Neural progenitor cell (in vitro differentiated cells): Measurements from ENCODE around the gene NOG. TPM values are rescaled to one million over a fixed set of nuclear protein-coding genes. Genes with fewer than 3 reads are reported as not detected.

Experiments used
- DNase-seq: peaks from one replicate; pipeline ENCODE4 v3.0.0-alpha.2; 2016; ENCODE audit warnings: low spot score
- H2AFZ ChIP-seq: fragments of 200-600 bp; sonication (generic); replicated peaks from 2 replicates; pipeline ENCODE4 v1.6.1; 2016; ENCODE audit warnings: antibody characterized with exemption
- H3F3A ChIP-seq: fragments of 200-600 bp; sonication (generic); 2 replicates; pipeline ENCODE4 v1.6.1; 2016; ENCODE audit warnings: antibody characterized with exemption, low read depth
- H3K27ac ChIP-seq: fragments of 200-600 bp; sonication (generic); 2 replicates; pipeline ENCODE4 v1.5.1; 2016; ENCODE audit warnings: mild to moderate bottlenecking
- H3K27me3 ChIP-seq: fragments of 200-600 bp; sonication (generic); 2 replicates; pipeline ENCODE4 v1.6.1; 2016; ENCODE audit warnings: mild to moderate bottlenecking, moderate library complexity
- H3K36me3 ChIP-seq: fragments of 200-600 bp; sonication (generic); 2 replicates; pipeline ENCODE4 v1.5.1; 2016
- H3K4me1 ChIP-seq: fragments of 200-600 bp; sonication (generic); 2 replicates; pipeline ENCODE4 v1.6.1; 2016; ENCODE audit warnings: mixed run types
- H3K4me2 ChIP-seq: fragments of 200-600 bp; sonication (generic); 2 replicates; pipeline ENCODE4 v1.6.1; 2016
- H3K4me3 ChIP-seq: fragments of 200-600 bp; sonication (generic); 2 replicates; pipeline ENCODE4 v1.5.1; 2016
- H3K79me2 ChIP-seq: fragments of 200-600 bp; sonication (generic); 2 replicates; pipeline ENCODE4 v1.6.1; 2016; ENCODE audit warnings: low read depth
- H3K9ac ChIP-seq: fragments of 200-600 bp; sonication (generic); 2 replicates; pipeline ENCODE4 v1.6.1; 2016
- H3K9me3 ChIP-seq: fragments of 200-600 bp; sonication (generic); 2 replicates; pipeline ENCODE4 v1.5.1; 2016; ENCODE audit warnings: low read depth
- H4K20me1 ChIP-seq: fragments of 200-600 bp; sonication (generic); 2 replicates; pipeline ENCODE4 v1.6.1; 2016; ENCODE audit warnings: low read depth
- H3K27ac Mint-ChIP-seq: 3 replicates; pipeline ENCODE4 v1.8.0; 2021; ENCODE audit warnings: mixed read lengths
- H3K27me3 Mint-ChIP-seq: 2 replicates; pipeline ENCODE4 v1.8.0; 2022; ENCODE audit warnings: low read depth, mild to moderate bottlenecking, inconsistent platforms, moderate library complexity, mixed read lengths; ENCODE audit not compliant: insufficient read depth
- H3K36me3 Mint-ChIP-seq: 3 replicates; pipeline ENCODE4 v1.8.0; 2021; ENCODE audit warnings: mixed read lengths
- H3K4me1 Mint-ChIP-seq: 3 replicates; pipeline ENCODE4 v1.8.0; 2021; ENCODE audit warnings: mixed read lengths
- H3K4me3 Mint-ChIP-seq: 3 replicates; pipeline ENCODE4 v1.8.0; 2021; ENCODE audit warnings: mild to moderate bottlenecking, moderate library complexity, mixed read lengths
- H3K9me3 Mint-ChIP-seq: 3 replicates; pipeline ENCODE4 v1.8.0; 2020; ENCODE audit warnings: mixed read lengths
- EZH2 ChIP-seq: fragments of 200-600 bp; sonication (generic); IDR thresholded peaks from 2 replicates; pipeline ENCODE4 v1.6.1; 2017; ENCODE audit warnings: antibody characterized with exemption, mild to moderate bottlenecking, moderate library complexity
- EZH2phosphoT487 ChIP-seq: fragments of 200-600 bp; sonication (generic); IDR thresholded peaks from 2 replicates; pipeline ENCODE4 v1.6.1; 2017; ENCODE audit warnings: antibody characterized with exemption
- total RNA-seq: library from RNA; depleted of rRNA; stranded (reverse); fragments of >200 nt; gene quantifications from 2 replicates; pipeline ENCODE4 v1.2.3, GENCODE V29; 2015; ENCODE audit warnings: low replicate concordance
- TF ChIP-seq, protein P1 (sequence below): fragments of 200-600 bp; sonication (generic); IDR thresholded peaks from 2 replicates; pipeline ENCODE4 v1.5.1; 2017; ENCODE audit warnings: antibody characterized with exemption, mild to moderate bottlenecking

The NOG gene
- total RNA-seq, 1 donor from 2014 or later = 0.34 TPM

DNA sequence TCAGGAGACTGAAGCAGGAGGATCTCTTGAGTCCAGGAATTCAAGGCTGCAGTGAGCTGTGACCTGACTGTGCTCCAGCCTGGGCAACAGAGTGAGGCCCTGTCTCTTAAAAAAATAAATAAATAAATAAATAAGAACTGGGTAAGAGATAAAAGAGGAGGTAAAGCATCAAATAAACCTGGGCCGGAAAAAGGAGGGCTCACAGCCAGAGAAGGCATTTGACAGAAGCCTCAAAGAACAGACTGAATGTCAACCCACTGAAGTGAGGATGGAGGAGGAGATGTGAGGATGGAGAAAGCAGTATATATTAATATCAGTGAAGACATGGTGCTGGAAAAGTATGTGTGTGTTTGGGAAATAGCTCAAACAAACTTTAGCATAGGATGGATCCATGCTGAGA is 6.1 kb downstream of the NOG start:
- Histone ChIP-seq H3F3A (peaks cover 36% of the 10 kb centered on the region), H3K79me2 (no peaks in the 10 kb centered on the region), H3K27me3 (peaks cover 60% of the 10 kb centered on the region), H3K9me3 (no peaks in the 10 kb centered on the region), H3K4me3 (no peak overlapping the region), H4K20me1 (peaks cover 14% of the 10 kb centered on the region), H3K4me2 (no peak overlapping the region), H3K27ac (no peak overlapping the region), H3K9ac (no peak overlapping the region), H3K36me3 (no peaks in the 10 kb centered on the region), H2AFZ (no peak overlapping the region), H3K4me1 (peaks cover 30% of the 10 kb centered on the region)
- Mint-ChIP-seq H3K27me3 (peaks cover 12% of the 10 kb centered on the region), H3K4me3 (no peak overlapping the region), H3K27ac (no peak overlapping the region), H3K9me3 (no peaks in the 10 kb centered on the region), H3K36me3 (no peaks in the 10 kb centered on the region), H3K4me1 (peaks cover 53% of the 10 kb centered on the region)
- no peak for DNase-seq
- TF ChIP-seq, protein P1, sequence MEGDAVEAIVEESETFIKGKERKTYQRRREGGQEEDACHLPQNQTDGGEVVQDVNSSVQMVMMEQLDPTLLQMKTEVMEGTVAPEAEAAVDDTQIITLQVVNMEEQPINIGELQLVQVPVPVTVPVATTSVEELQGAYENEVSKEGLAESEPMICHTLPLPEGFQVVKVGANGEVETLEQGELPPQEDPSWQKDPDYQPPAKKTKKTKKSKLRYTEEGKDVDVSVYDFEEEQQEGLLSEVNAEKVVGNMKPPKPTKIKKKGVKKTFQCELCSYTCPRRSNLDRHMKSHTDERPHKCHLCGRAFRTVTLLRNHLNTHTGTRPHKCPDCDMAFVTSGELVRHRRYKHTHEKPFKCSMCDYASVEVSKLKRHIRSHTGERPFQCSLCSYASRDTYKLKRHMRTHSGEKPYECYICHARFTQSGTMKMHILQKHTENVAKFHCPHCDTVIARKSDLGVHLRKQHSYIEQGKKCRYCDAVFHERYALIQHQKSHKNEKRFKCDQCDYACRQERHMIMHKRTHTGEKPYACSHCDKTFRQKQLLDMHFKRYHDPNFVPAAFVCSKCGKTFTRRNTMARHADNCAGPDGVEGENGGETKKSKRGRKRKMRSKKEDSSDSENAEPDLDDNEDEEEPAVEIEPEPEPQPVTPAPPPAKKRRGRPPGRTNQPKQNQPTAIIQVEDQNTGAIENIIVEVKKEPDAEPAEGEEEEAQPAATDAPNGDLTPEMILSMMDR = no peak
- TF ChIP-seq EZH2phosphoT487 = no peak
- TF ChIP-seq EZH2 = no peak

DNA sequence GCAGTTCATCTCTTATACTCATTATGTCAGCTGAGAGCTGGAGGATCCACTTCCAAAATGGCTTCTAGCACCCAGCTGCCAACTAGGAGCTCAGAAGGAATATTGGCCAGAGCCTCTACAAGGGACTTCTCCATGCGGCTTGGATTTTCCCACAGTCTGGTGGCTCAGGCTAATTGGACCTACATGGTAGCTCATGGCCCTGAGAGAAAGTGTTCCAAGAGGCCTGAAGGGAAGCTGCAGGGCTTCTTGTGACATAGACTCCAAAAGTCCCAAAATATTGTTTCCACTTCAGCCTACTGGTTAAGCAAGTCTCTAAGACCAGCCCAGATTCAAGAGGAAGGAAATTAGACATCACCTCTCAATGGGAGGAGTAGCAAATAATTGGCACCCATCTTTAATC is 6.8 kb downstream of the NOG start:
- DNase-seq = no peak
- Histone ChIP-seq H3F3A (peaks cover 30% of the 10 kb centered on the region), H3K4me2 (no peak overlapping the region), H3K27me3 (peaks cover 53% of the 10 kb centered on the region), H2AFZ (no peak overlapping the region), H3K36me3 (no peaks in the 10 kb centered on the region), H4K20me1 (peaks cover 7% of the 10 kb centered on the region), H3K9me3 (no peaks in the 10 kb centered on the region), H3K4me1 (peaks cover 27% of the 10 kb centered on the region), H3K9ac (no peak overlapping the region), H3K4me3 (no peak overlapping the region), H3K79me2 (no peaks in the 10 kb centered on the region), H3K27ac (no peak overlapping the region)
- peaks cover 3% of the 10 kb centered on the region for H3K9me3 Mint-ChIP-seq
- TF ChIP-seq EZH2phosphoT487 (no peak), EZH2 (no peak)
- TF ChIP-seq, protein P1 = no peak
- H3K4me1 Mint-ChIP-seq = peaks cover 51% of the 10 kb centered on the region
- H3K36me3 Mint-ChIP-seq = no peaks in the 10 kb centered on the region
- H3K4me3 Mint-ChIP-seq = no peak overlapping the region
- peaks cover 12% of the 10 kb centered on the region for H3K27me3 Mint-ChIP-seq
- no peak overlapping the region for H3K27ac Mint-ChIP-seq

DNA sequence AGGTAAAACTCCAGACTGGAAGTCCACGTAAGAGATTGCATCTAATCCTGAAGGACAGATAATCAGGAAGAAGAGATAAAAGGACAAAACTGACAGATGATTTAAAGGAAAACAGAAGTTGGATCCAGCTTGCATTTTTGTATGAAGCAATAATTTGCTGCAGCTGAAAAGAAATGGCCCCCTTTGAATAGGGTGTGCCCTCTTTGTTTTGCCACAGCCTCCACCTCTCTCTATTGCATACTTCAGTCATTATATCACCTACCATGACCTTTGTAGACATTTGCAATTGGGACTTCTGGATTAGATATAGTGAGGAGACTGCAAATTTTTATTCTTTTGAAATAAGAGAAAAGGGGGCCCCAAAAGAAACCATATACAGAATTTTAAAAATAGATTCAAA is 8.1 kb downstream of the NOG start:
- Histone ChIP-seq H3K27me3 (peaks cover 40% of the 10 kb centered on the region), H4K20me1 (no peaks in the 10 kb centered on the region)

DNA sequence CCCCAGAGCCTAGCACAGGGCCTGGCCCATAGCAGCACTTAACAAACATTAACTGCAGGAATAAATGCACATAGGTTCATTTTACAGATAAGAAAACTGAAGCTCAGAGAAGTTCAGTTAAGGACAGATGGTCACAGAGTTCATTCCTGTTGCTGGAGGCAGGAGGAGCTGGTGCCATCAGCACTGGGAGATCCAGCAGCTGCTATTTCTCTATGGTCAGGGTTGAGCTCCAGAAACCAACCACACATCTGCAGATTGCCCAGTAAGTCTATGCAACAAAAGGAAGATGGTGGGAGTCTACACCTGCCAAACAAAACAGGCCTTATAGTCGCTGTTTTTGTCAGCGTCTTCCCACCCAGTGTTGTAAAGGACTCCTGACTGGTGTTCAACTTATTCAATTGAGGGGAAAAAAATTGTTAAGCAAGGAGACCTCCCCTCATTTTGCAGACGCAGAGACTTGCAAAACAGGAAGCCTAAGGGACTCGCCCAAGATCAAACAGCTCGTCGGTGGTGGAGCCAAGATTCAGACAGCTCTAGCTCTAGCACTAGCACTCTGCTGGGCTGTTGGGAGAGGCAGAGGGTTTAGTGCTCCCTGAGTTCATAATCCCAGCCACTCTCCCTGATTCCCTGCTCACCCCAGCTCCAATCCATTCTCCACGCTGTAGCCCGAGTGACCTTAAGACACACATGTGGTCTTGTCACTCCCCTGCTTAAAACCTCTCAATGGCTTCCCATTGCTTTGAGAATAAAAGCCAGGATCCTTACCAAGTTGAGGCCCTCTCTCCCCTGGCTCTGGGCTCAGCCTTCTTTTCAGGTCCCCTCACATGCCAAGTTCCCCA is 9.0 kb downstream of the NOG start:
- Mint-ChIP-seq H3K4me1 (peaks cover 55% of the 10 kb centered on the region), H3K36me3 (no peaks in the 10 kb centered on the region), H3K27ac (peak overlapping the region; percentile 39), H3K9me3 (peaks cover 6% of the 10 kb centered on the region), H3K4me3 (no peak overlapping the region), H3K27me3 (peaks cover 10% of the 10 kb centered on the region)
- H3K9me3 ChIP-seq = no peaks in the 10 kb centered on the region
- no peaks in the 10 kb centered on the region for H4K20me1 ChIP-seq
- peaks cover 31% of the 10 kb centered on the region for H3K27me3 ChIP-seq
- no peak overlapping the region for H3K9ac ChIP-seq
- H3K4me2 ChIP-seq = no peak overlapping the region
- peaks cover 12% of the 10 kb centered on the region for H3K4me1 ChIP-seq
- H3K36me3 ChIP-seq = no peaks in the 10 kb centered on the region
- TF ChIP-seq EZH2 = no peak
- TF ChIP-seq, protein P1 = no peak
- H3K4me3 ChIP-seq = no peak overlapping the region
- DNase-seq = no peak
- no peaks in the 10 kb centered on the region for H3K79me2 ChIP-seq
- H2AFZ ChIP-seq = no peak overlapping the region
- H3F3A ChIP-seq = peaks cover 12% of the 10 kb centered on the region
- H3K27ac ChIP-seq = no peak overlapping the region

More for the DNA sequence above, 8.1 kb downstream of the NOG start:
- Histone ChIP-seq H3K9ac (no peak overlapping the region), H3K4me1 (peaks cover 19% of the 10 kb centered on the region), H3K36me3 (no peaks in the 10 kb centered on the region), H3K4me2 (no peak overlapping the region), H3K79me2 (no peaks in the 10 kb centered on the region), H3K4me3 (no peak overlapping the region), H3K9me3 (no peaks in the 10 kb centered on the region), H3K27ac (no peak overlapping the region), H3F3A (peaks cover 21% of the 10 kb centered on the region), H2AFZ (no peak overlapping the region)
- Mint-ChIP-seq H3K4me3 (no peak overlapping the region), H3K27me3 (peaks cover 12% of the 10 kb centered on the region), H3K4me1 (peaks cover 56% of the 10 kb centered on the region), H3K27ac (no peak overlapping the region), H3K9me3 (peaks cover 6% of the 10 kb centered on the region), H3K36me3 (no peaks in the 10 kb centered on the region)
- DNase-seq = no peak
- no peak for TF ChIP-seq EZH2phosphoT487
